ENCODE results near the gene SCIMP. TPM values are rescaled to one million over a fixed set of nuclear protein-coding genes. Genes with fewer than 3 reads are reported as not detected.
"Not testable (repeated sequence)": the region's sequence is repeated elsewhere in the genome, so short reads cannot be mapped to it uniquely, and the experiment has no call there.

The SCIMP gene
- total RNA-seq: not detected in 2 replicates

DNA sequence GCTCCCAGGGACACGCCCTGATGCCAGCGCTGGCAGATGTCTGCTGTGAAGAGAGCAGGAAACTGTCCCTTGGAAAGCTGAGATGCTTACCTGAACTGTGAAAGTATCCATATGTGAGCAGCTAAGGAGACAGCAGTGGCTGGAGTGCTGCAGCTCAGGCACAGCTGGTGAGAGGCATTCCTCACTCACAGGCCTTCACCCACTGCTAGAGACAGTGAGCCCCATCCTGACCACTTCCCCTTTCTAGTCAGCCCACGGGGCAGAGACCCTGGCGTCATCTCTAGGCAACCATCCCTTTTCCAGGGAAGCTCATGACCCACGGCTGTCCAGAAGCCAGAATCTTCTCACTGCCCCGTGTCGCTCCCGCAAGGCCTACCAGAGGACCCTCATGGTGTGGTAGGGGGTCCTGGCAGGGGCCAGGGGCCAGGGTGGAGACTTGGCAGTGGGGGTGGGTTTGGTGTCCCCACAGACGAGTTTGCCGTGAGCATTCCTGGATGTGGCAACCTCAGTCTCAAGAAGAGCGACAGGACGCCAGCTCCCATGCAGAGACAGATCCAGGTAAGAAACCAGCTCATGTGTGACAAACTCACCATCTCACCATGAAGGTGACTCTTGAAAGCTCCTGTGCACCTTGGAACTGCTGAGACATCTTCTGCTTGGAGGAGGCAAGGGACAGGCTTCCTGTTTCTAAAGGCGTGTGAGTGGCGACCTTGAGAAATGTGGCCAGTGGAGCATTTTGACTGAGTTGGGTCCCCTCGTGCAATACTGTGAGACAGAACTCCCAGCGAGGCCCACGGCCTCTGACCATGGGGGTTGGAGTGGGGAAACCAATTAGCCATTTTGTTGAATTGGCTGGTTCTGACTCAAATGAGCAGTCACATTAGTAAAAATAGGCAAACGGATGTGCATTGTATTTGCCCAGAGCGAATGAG is at the start of gene SCIMP:
Gene SCIMP (minus strand): TSS at position 216 of the 932 bp plus-strand sequence. CDS start 105 bp downstream, at position 111.
- intact Hi-C loops (cut with micrococcal nuclease): no loop called here

DNA sequence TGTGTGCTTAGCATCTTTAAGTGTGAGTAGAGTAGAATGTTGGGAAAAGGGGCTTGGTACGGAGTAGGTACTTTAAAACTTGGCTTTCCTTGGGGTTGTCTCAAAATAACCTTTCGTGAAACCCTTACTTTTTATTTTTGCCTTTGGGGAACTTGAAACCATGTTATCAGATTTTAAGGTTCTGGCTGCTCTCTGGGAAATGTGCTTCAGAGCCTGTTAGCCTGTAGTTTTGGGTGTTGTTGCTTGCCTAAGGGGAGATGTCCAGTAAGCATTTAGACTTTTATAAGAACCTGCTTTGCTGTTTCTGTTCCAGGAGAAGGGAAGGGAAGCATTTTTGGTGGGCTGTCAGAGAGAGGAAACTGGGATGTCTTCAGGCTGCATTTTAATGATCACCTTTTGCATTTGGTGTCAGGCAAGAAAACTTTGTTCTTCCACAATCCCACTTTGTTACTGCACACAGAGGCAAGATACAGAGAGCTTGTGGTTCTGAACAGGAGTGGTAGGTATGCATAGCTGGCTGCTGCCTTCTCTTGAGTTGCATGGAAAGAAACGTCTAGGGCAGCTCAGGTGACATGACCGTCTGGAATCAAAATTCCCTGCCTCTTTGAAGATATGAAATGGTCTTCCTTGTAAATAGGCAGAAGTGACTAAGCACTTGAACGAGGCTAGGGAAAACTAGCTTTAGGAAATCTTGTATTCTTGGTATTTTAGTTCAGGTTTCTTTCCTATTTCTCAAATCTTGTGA is 49.1 kb upstream of the SCIMP start:
- intact Hi-C loops (cut with micrococcal nuclease): loop anchor here (10.0 kb wide), 1 partner anchor 89 kb away; the partner anchor contains the start of gene ZNF594

DNA sequence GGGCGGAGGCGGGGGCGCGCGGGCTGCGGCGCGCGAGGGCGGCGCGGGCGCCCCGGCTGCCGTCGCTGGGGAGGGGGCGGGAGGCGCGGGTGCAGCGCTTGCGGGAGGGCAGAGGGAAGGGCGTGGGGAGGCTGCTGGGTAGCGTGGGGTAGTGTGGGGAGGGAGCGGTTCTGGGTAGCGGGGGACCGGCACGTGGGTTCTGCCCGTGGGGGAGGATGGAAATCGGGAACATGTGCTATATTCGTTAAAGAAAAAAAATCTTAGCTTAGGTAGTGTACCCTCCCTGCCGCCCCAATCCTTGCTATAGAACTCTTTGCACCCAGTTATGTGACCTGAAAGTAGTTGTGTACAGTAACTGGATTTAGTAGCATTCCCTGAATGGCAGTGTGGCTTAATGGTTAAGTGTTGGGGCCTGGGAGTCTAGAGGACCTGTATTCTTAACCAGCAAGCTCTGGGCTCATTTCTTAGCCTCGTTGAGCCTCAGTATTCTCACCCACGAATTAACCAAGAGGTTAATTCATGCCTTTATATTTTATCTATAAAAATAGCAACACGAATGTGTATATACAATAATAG is 48.1 kb upstream of the SCIMP start:
- intact Hi-C loops (cut with micrococcal nuclease): loop anchor here (1.0 to 10.0 kb wide), 2 partner anchors 88 to 156 kb away; partner anchors contain the start of gene ZNF594

DNA sequence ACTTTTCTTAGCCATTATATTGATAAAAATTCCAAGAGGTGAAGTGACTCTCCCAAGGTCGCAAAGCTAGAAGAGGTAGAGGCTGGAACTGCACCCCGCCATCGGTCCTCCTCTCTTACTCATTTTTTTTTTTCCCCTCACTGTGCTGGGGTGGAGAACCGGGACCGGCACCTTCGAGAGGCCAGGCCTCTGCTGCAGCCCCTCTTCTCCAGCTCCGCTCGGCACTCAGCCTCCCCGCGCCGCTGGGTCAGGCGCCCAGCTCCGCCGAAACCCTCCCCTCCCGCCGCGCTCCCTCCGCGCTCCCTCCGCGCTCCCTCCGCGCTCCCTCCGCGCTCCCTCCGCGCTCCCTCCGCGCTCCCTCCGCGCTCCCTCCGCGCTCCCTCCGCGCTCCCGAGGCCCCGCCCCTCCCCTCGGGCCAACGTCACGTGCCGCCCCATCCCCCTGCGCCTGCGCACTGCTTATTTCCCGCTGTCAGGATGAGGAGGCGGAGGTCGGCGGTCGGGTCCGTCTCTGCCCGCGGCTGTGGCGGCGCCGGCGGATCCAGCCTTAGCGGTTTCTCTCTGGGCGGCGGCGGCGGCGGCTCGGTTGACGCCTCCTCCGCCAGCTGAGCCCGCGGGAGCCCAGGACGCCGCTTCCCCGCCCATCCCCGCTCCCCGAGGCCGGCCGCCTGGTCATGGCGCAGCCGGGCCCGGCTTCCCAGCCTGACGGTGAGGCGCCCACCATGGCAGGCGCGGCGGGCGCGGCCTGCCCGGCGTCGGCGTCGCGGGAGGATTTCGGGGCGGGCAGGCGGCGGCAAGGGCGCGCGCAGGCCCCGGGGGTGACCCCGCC is 47.4 kb upstream of the SCIMP start, which contains the start of gene RABEP1:
Gene RABEP1 (plus strand): TSS at position 471 of the 828 bp plus-strand sequence. CDS start 203 bp downstream, at position 674.
- intact Hi-C loops (cut with micrococcal nuclease): loop anchor here (1.0 to 10.0 kb wide), 2 partner anchors 87 to 156 kb away; partner anchors contain the start of gene ZNF594

DNA sequence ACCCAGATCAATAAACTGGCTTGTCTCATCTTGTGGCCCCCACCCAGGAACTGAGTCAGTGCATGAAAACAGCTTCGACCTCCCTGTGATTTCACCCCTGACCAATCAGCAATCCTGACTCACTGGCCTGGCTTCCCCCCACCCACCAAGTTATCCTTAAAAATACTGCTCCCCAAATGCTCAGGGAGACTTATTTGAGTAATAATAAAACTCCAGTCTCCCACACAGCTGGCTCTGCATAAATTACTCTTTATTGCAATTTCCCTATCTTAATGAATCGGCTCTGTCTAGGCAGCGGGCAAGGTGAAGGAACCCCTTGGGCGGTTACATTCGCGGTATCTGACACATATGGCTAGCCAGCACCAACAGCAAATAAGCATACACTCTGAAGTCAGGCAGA is 37.7 kb upstream of the SCIMP start:
- intact Hi-C loops (cut with micrococcal nuclease): no loop called here

DNA sequence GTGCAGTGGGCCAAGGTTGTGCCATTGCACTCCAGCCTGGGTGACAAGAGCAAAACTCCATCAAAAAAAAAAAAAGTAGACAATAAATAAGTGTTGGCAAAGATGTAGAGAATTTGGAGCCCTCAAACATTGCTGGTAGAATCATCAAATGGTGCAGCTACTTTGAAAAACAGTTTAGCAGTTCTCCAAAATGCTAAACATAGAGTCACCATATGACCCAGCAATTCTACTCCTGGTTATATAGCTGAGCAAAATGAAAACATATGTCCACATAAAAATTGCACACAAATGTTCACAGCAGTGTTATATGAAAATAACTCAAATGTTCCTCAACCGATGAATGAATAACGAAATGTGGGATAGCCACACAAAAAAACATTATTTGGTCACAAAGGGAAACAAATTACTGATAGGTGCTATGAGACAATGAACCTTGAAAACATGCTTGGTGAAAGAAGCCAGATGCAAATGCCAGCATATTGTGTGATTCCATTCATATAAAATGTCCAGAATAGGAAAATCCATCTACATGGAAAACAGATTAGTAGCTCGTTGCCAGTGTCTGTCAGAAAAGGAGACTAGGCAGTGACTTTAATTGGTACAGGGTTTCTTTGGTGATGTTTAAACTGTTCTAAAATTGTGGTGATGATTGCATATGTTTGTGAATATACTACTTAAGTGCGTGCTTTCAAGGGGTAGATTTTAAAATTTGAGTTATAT is 34.7 kb upstream of the SCIMP start:
- intact Hi-C loops (cut with micrococcal nuclease): no loop called here

DNA sequence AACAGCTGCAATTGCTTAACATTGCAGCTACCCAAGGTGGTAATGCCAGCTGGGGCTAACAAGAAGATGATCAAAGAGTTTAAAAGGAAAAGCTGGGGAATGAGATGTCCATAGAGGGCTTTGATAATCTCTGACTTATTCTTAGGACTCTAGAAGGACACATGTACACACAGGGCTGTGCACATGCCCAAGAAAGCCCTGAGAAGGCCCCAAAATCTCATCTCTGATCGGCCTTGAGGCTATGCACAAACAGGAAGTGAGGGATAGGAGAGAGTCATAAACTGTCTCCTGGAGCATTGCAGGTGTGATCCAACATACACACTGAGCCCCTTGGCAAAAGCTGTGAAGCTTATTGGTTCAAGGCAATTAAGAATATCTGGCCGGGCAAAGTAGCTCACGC is 30.2 kb upstream of the SCIMP start:
- intact Hi-C loops (cut with micrococcal nuclease): no loop called here

DNA sequence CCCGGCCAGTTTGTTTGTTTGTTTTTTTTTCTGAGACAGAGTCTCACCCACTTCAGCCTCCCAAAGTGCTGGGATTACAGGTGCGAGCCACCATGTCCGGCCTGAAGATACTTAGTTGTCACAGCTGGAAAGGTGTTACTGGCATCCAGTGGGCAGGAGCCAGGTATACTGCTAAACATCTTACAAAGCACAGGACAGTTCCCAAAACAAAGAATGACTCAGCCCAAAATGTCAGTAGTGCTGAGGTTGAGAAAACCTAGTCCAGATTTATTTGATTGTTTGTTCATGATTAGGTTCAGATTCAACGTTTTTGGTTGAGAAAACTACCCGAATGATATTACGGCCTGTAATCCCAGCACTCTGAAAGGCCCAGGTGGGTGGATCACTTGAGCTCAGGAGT is 28.8 kb upstream of the SCIMP start:
- intact Hi-C loops (cut with micrococcal nuclease): no loop called here

DNA sequence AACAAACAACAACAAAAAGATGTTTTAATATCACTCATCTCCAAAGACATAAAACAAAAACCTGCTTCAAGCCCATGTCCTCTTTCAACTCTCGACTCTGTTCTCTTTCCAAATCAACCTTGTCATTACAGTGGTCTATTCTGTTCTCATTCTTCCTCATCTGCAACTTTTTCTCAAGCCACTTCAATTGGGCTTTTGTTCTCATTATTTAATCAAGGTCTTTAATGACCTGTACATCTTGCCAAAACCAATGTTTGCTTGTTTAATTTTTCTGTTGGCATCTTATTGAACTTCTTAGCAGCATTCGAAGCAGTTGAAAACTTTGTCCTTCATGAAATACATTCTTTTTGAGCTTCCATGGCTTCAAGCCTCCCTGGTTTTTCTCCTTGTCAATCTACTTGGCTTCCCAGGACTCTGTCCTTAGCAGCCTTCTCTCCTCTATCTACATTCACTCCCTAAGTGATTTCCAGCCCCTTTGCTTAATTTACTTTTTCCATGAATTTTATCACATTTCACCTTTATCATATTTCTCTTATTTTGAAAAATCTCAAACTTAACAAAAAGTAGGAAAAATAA is 27.8 kb upstream of the SCIMP start:
- intact Hi-C loops (cut with micrococcal nuclease): no loop called here

DNA sequence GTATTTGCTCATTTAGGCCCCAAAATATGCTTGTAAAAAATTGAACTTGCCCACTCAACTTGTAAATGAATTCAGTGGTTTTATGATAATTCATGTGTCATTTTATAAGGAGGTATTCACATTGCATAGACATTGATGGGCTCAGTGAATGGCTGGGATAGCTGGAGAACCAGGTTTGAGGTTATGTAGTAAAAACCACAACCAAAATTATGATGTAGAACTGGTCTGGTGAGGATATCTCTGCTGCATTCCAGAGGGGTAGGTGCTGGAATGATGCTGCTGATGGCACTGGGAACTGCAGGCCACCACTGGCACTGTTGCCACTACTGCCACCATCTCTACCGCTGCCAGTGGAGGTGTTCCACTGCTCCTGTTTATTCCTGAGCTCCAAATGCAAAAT is 25.9 kb upstream of the SCIMP start:
- intact Hi-C loops (cut with micrococcal nuclease): no loop called here

DNA sequence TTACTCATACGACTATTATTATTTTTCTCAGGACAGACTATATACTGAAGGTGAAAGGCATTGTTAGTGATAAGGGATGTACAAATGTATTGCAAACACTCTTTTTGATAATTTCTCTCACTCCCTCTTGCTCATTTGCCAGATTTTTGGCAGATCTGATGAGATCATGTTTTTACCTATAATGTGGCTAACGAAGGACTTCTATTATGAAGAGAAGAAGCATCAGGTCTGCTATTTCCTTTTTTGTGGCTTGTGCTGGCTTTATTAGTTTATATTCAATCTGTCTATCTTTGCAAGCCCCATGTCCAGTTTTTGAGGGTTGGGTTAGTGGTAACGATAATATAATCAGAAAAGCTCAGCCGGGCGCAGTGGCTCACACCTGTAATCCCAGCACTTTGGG is 22.5 kb upstream of the SCIMP start:
- intact Hi-C loops (cut with micrococcal nuclease): no loop called here

DNA sequence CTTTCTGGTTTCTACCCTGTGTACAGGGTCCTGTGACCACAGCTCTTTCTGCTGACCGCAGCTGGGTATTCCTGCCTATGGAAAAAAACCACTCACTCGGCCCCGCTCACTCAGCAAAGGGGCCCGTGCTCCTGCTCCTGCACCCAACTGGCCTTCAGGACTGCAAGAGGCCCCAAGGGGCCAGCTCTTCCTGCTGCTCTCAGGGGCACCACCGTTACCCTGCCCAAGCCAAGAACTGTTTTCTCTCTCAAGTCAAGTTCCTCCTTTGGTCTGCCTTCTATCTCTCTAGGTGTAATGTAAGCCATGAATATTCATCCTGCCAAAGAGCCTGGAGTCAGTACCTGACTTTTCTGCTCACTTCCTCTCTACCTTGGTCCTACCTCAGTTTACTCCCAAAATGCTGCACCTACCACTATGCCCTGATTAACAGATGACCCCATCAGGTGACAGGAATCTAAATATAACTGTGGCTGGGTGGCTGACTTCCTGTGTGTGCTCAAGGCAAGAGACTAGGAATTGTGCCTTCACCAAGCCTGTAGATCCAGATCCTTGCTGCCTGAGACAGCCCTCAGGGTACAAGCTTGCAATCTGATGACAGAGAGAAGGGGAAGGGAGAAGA is 20.4 kb upstream of the SCIMP start:
- intact Hi-C loops (cut with micrococcal nuclease): no loop called here

DNA sequence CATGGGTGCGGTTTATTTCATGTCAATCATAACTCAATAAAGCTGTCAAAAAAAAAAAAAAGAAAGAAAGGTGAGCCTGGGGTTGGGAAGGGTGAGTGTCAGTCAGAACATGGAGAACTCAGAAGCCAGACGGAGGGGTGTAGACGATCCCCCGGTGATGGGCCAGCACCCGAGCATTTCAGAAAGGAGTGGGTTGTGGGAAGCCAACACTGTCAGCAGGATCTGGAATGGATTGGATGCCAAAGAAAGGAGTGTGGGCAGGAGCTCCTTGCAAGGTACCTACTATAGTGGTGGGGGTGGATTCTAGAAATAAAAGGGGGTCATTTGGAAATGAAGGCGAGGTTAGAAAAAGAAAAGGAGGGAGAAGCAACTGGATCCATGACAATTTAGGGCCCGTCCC is 19.8 kb upstream of the SCIMP start:
- intact Hi-C loops (cut with micrococcal nuclease): no loop called here

DNA sequence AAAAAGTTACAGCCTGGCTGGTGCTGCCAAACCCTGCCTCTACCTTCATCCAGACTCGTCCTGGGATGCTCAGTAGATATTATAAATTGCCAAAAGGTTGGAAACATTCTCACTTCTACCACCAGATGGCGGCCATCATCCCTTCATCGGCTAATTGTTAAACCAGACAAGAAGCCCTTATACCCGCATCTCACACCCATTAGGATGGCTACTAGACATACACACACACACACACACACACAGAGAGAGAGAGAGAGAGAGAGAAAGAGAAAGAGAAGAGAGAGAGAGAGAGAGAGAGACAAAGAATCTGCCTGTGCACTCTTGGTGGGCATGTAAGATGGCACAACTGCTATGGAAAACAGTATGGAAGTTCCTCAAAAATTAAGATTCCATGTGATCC is 15.0 kb upstream of the SCIMP start:
- intact Hi-C loops (cut with micrococcal nuclease): loop anchor here (5.0 kb wide), 1 partner anchor 1173 kb away; no protein-coding TSS in a partner anchor

DNA sequence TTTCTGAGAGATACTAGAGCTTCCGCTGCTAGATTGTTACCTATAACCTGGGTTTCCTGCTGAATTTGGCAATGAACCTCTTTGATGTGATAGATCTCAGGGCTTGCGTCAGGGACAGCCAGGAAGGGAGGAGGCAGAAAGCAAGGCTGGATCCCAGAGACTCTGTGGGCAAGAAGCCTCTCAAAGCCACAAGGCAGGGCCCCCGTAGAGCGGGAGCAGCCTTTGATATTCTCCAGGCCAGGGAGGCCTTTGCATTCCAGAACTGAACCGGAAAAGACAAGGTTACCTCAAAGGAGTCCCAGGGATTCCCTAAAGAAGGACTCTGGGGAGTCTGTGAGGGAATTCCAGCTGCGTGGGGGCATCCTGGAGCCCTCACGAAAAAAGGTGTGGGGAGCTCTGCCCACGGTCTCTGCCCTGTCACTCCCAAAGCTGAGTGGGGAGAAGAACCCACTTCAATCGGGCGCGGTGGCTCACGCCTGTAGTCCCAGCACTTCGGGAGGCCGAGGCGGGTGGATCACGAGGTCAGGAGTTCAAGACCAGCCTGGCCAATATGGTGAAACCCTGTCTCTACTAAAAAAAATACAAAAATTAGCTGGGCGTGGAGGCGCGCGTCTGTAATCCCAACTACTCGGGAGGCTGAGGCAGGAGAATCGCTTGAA is 14.3 kb upstream of the SCIMP start:
- intact Hi-C loops (cut with micrococcal nuclease): loop anchor here (5.0 kb wide), 1 partner anchor 1173 kb away; no protein-coding TSS in a partner anchor

DNA sequence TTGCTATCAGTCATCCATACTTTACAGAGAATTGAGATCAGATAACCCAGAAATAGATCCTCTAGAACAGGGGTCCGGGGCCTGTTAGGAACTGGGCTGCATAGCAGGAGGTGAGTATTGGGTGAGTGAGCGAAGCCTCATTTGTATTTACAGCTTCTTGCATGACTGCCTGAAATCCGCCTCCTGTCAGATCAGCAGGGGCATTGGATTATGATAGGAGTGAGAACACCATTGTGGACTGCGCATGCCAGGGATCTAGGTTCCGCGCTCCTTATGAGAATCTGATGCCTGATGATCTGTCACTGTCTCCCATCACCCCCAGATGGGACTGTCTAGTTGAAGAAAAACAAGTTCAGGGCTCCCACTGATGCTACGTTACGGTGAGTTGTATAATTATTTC is 13.0 kb upstream of the SCIMP start:
- intact Hi-C loops (cut with micrococcal nuclease): loop anchor here (5.0 kb wide), 1 partner anchor 1175 kb away; no protein-coding TSS in a partner anchor

DNA sequence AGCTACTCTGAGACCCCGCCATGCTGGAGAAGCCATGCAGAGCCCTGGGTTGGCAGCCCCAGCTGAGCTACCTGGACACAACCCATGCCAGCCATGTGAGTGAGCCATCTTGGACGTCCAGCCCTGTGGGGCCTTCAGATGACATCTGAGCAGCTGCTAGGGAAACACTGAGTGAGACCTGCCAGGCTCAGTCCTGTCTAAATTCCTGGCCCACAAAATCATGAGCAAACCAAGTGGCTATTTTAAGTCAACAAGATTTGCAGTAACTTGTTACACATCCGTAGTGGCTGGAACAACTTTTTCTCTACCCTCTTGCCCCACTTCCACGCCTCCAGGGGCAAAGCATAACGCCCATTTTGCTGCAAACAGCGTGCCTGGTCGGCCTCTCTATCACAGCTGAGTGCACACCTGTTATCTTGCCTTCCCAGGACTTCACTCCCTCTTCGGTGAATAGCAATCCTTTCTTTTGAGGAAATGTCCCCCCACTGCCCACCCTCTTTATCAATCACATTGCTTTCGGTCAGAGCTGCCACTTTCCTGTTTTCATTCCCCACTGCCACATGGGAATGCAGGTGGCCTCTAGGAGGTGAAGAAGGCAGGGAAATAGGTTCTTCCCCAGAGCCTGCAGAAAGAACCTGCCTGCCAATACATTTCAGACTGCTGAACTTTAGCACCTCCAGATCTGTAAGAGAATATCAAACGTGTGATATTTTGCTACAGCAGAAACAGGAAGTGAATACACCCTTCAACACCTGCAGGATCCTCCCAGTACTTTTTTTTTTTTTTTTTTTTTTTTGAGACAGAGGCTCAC is 7.4 kb upstream of the SCIMP start:
- intact Hi-C loops (cut with micrococcal nuclease): no loop called here

DNA sequence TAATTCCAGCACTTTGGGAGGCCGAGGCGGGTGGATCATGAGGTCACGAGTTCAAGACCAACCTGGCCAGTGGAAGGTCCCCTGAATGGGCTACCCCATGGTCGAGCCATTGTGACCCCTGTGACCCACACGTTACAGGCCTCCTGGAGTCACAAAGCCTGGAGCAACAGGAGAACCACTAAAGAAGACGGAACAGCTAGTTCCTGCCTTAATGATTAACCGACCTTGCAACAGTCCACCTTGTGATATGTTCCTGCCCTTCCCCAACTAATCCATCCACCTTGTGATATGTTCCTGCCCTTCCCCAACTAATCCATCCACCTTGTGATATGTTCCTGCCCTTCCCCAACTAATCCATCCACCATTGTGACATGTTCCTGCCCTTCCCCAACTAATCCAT is 5.1 kb upstream of the SCIMP start:
- intact Hi-C loops (cut with micrococcal nuclease): not testable (repeated sequence)
